Stimulated activated CD8-positive, alpha-beta memory T cell treated with anti-CD3 and anti-CD28 coated beads, Interleukin-7, amount 100 ng/mL, for 4 hours (primary cell): ENCODE data around the gene PLAAT4.
A peak's percentile ranks its signal among the peaks of the same experiment; 100 is the strongest.

ENCODE experiments used
- DNase-seq, 2 donors: peaks; one replicate each; pipeline ENCODE4 v3.0.0-alpha.2; 2020; ENCODE audit warnings: low read depth in 2 of 2

The PLAAT4 gene

GRCh38 chr11:63536669-63537292 is at the start of gene PLAAT4:
PLAAT4 (plus strand) TSS chr11:63536808; CDS start chr11:63536869, 61 bp downstream.
- no peak for DNase-seq

GRCh38 chr11:63488789-63489188 is 47.8 kb upstream of the PLAAT4 start:
- no peak for DNase-seq

- DNase-seq: no peak
Measured at GRCh38 chr11:63489879-63490278, 46.7 kb upstream of the PLAAT4 start.

- DNase-seq: peak in 1 of 2 donors; percentile 15
Measured at GRCh38 chr11:63490551-63491239, 45.9 kb upstream of the PLAAT4 start, which contains the start of gene PLAAT5. PLAAT5 (minus strand) TSS chr11:63491167; CDS start chr11:63491034, 133 bp downstream.

GRCh38 chr11:63491240-63491587 is 45.4 kb upstream of the PLAAT4 start:
- no peak for DNase-seq

GRCh38 chr11:63491636-63492372 is 44.8 kb upstream of the PLAAT4 start:
- DNase-seq: no peak

- no peak for DNase-seq
Measured at GRCh38 chr11:63492441-63492840, 44.2 kb upstream of the PLAAT4 start.

GRCh38 chr11:63493127-63493526 is 43.5 kb upstream of the PLAAT4 start:
- DNase-seq: no peak

GRCh38 chr11:63494975-63495374 is 41.6 kb upstream of the PLAAT4 start:
- no peak for DNase-seq

GRCh38 chr11:63499874-63500273 is 36.7 kb upstream of the PLAAT4 start:
- no peak for DNase-seq

- DNase-seq: no peak
Measured at GRCh38 chr11:63501236-63501635, 35.4 kb upstream of the PLAAT4 start.

- DNase-seq: no peak
Measured at GRCh38 chr11:63502252-63502820, 34.3 kb upstream of the PLAAT4 start.

- no peak for DNase-seq
Measured at GRCh38 chr11:63503492-63503891, 33.1 kb upstream of the PLAAT4 start.

GRCh38 chr11:63504054-63504453 is 32.6 kb upstream of the PLAAT4 start:
- DNase-seq: no peak

GRCh38 chr11:63504933-63505586 is 31.5 kb upstream of the PLAAT4 start:
- no peak for DNase-seq

- no peak for DNase-seq
Measured at GRCh38 chr11:63505857-63506528, 30.6 kb upstream of the PLAAT4 start, which contains the start of gene LGALS12. LGALS12 (plus strand) TSS chr11:63506084; CDS start chr11:63506459, 375 bp downstream.

GRCh38 chr11:63506876-63507275 is 29.7 kb upstream of the PLAAT4 start:
- no peak for DNase-seq

- no peak for DNase-seq
Measured at GRCh38 chr11:63507511-63507910, 29.1 kb upstream of the PLAAT4 start.

GRCh38 chr11:63508009-63508408 is 28.6 kb upstream of the PLAAT4 start:
- DNase-seq: no peak

GRCh38 chr11:63508745-63509144 is 27.9 kb upstream of the PLAAT4 start:
- DNase-seq: no peak

GRCh38 chr11:63510360-63511047 is 26.1 kb upstream of the PLAAT4 start:
- DNase-seq: no peak
